Left lobe of liver (tissue), 2 donors: ENCODE measurements around the gene STYXL2. TPM values are rescaled to one million over a fixed set of nuclear protein-coding genes. Genes with fewer than 3 reads are reported as not detected.

Experiments
- ATAC-seq: fragments of 200-7000 bp; cut with Tn5 transposase; one replicate; pipeline ENCODE4 v1.9.1; 2020; ENCODE audit warnings: mild to moderate bottlenecking, moderate library complexity
- DNase-seq: peaks from one replicate; pipeline ENCODE4 v3.0.0-alpha.2; 2020; ENCODE audit warnings: low spot score
- total RNA-seq: library from RNA; stranded (reverse); gene quantifications from one replicate; pipeline ENCODE4 v1.2.1, GENCODE V29; 2021
- donor health status: DM: no; HTN: no; CAD: no; lungs with moderate emphysema.
- donor health status: DM: no; HTN: yes; CAD: no.

The STYXL2 gene
- total RNA-seq, 1 donor from 2014 or later = not detected

GRCh38 chr1:167128261-167129227 lies 34.7 kb downstream of the STYXL2 start:
- ATAC-seq (no peak), DNase-seq (no peak)

- DNase-seq (no peak), ATAC-seq (no peak)
Measured at GRCh38 chr1:167130829-167131510, 37.1 kb downstream of the STYXL2 start.

GRCh38 chr1:167132301-167133010 lies 38.6 kb downstream of the STYXL2 start:
- no peak for DNase-seq
- no peak for ATAC-seq

DNA sequence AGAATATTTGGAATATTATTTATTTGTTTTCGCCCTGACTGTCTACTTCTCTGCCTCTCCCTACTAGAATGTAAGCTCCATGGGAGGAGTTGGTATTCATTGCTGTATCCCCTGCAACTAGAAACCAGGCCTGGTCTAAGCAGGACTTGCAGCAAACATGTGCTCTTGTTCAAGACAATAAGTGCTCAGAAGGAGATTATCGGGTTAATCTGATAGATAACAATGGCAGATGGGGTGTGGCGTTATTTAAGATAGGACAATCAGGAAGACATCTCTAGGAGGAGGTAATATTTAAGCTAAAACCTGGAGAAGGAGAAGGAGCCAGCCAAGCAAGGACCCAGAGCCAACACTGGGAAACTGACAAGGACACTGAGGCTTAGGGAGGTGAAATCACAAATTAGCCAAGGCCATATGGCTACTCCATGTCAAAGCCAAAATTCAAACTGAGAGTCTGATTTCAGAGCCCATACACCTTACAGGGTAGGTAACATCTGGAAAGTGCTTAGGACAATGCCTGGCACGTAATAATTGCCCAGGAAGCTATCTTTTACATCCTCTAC lies 41.5 kb downstream of the STYXL2 start:
- no peak for ATAC-seq
- no peak for DNase-seq

- ATAC-seq (no peak), DNase-seq (no peak)
Measured at GRCh38 chr1:167136191-167136614, 42.3 kb downstream of the STYXL2 start.

GRCh38 chr1:167136806-167137205 lies 42.9 kb downstream of the STYXL2 start:
- no peak for ATAC-seq
- DNase-seq = no peak

GRCh38 chr1:167137332-167137781 lies 43.5 kb downstream of the STYXL2 start:
- DNase-seq (no peak), ATAC-seq (no peak)

DNA sequence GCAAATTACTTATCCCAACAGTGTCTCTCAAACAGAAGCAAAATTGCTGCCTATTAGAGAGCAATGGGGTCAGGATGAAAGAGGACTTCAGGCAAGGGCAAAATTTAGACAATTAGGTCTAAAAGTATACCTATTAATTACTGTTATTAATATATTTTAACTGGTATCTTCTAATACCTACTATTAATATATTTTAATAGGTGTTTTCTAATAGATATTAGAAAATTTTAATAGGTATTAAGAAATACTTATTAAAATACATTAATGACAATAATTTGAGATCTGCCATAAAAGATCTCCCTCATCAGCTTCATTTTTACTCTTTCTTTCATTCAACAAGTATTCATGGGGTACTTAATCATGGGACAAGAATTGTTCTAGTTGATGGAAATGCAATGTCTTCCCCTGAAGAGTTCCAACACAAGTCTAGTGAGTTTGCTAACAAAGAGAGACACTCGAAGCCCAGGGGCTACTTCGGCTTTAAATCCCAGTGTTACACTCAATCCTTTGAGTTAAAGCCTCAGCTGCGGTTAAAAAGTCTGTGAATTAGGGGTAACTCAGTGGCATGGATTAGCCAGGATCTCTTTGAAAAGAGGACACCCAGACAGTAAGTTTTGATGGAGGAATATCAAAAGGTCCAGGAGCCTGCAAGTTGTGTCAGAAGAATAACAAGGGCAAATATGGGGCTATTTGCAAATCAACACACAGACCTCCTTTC lies 44.1 kb downstream of the STYXL2 start:
- no peak for DNase-seq
- ATAC-seq = no peak

GRCh38 chr1:167138703-167139102 lies 44.8 kb downstream of the STYXL2 start:
- no peak for DNase-seq
- no peak for ATAC-seq

GRCh38 chr1:167141963-167142362 lies 48.1 kb downstream of the STYXL2 start:
- no peak for DNase-seq
- no peak for ATAC-seq

Other genes with a start within 250 kb of the STYXL2 start
- 14.2 TPM for gene TADA1, start 217.8 kb upstream of the STYXL2 start, total RNA-seq
- gene ILDR2, start 118.5 kb upstream of the STYXL2 start, total RNA-seq = 3.3 TPM
- gene MAEL, start 104.8 kb upstream of the STYXL2 start, total RNA-seq = 0.86 TPM
- 0.20 TPM for gene GPA33, start 3.7 kb upstream of the STYXL2 start, total RNA-seq
- 4.7 TPM for gene POU2F1, start 126.8 kb downstream of the STYXL2 start, total RNA-seq